ENCODE data around the gene PHF2.

PHF2 gene

GRCh38 chr9:93586290-93587057 is 10.1 kb downstream of the PHF2 start:
- no peak for DNase-seq

GRCh38 chr9:93587284-93587650 is 10.9 kb downstream of the PHF2 start:
- ATAC-seq = no peak
- DNase-seq = no peak

More at GRCh38 chr9:93586290-93587057, 10.1 kb downstream of the PHF2 start:
- ATAC-seq = no peak

GRCh38 chr9:93587651-93588347 is 11.4 kb downstream of the PHF2 start:
- ATAC-seq (no peak), DNase-seq (no peak)

GRCh38 chr9:93588641-93589609 is 12.5 kb downstream of the PHF2 start:
- ATAC-seq (no peak), DNase-seq (no peak)

GRCh38 chr9:93589688-93590087 is 13.3 kb downstream of the PHF2 start:
- ATAC-seq (no peak), DNase-seq (no peak)

GRCh38 chr9:93590609-93591234 is 14.3 kb downstream of the PHF2 start:
- ATAC-seq = no peak
- DNase-seq = no peak

- DNase-seq (no peak), ATAC-seq (no peak)
These were observed 15.1 kb downstream of the PHF2 start for GRCh38 chr9:93591301-93592007.

GRCh38 chr9:93592008-93592642 is 15.7 kb downstream of the PHF2 start:
- DNase-seq (no peak), ATAC-seq (no peak)

GRCh38 chr9:93592643-93593021 is 16.2 kb downstream of the PHF2 start:
- ATAC-seq (no peak), DNase-seq (no peak)

- DNase-seq (no peak), ATAC-seq (no peak)
These were observed 16.8 kb downstream of the PHF2 start for GRCh38 chr9:93593144-93593658.

GRCh38 chr9:93594041-93594756 is 17.8 kb downstream of the PHF2 start:
- DNase-seq (no peak), ATAC-seq (no peak)

GRCh38 chr9:93595461-93595860 is 19.1 kb downstream of the PHF2 start:
- DNase-seq (no peak), ATAC-seq (no peak)

GRCh38 chr9:93595861-93596365 is 19.5 kb downstream of the PHF2 start:
- no peak for DNase-seq
- no peak for ATAC-seq

- DNase-seq (no peak), ATAC-seq (no peak)
These were observed 20.0 kb downstream of the PHF2 start for GRCh38 chr9:93596399-93596798.

GRCh38 chr9:93597142-93597706 is 20.8 kb downstream of the PHF2 start:
- DNase-seq = no peak
- ATAC-seq = no peak

- ATAC-seq (no peak), DNase-seq (no peak)
These were observed 21.7 kb downstream of the PHF2 start for GRCh38 chr9:93597871-93598646.

GRCh38 chr9:93598647-93599241 is 22.4 kb downstream of the PHF2 start:
- peak; percentile 15 for ATAC-seq

More at GRCh38 chr9:93598647-93599241, 22.4 kb downstream of the PHF2 start:
- DNase-seq = no peak

Measured in stimulated activated naive CD8-positive, alpha-beta T cell treated with anti-CD3 and anti-CD28 coated beads, Interleukin-15, Interleukin-2, amounts not matched to agents 100 U/mL and 50 U/mL, for 24 hours (primary cell).